A549 (cell line): ENCODE results near the gene TWIST2. TPM values are rescaled to one million over a fixed set of nuclear protein-coding genes. Genes with fewer than 3 reads are reported as not detected.

Source experiments
- ATAC-seq, 2 experiments: fragments of 200-7000 bp in 1 of 2; fragments of >200 bp in 1 of 2; cut with Nextera tagmentation in 1 of 2; cut with Tn5 transposase in 1 of 2; 3 replicates each; pipeline versions ENCODE4 v1.8.0 to v1.9.1; 2018 to 2020; ENCODE audit warnings: mild to moderate bottlenecking in 1 of 2, moderate library complexity in 1 of 2
- CTCF ChIA-PET: fragments of 300-600 bp; sonication (Branson Sonifier 250); formaldehyde crosslinking; extraction: SDS; loops from one replicate; lab custom pipeline; 2021; ENCODE audit warnings: antibody characterized with exemption, inconsistent platforms; lab: Yijun Ruan, JAX
- POLR2A ChIA-PET: fragments of 350-600 bp; formaldehyde crosslinking; extraction: SDS; loops from one replicate; lab custom pipeline; 2021; ENCODE audit warnings: antibody characterized with exemption, inconsistent platforms; lab: Yijun Ruan, JAX
- DNase-seq, 2 experiments: peaks; one replicate each; pipeline versions ENCODE4 v3.0.0 to v3.0.0-alpha.2; 2011 to 2016; ENCODE audit warnings: low read depth in 1 of 2, low spot score in 1 of 2
- FAIRE-seq: peaks from 2 replicates; lab custom pipeline; 2011; peaks lifted over from hg19 to GRCh38; lab: Jason Lieb, UNC
- H3K27ac ChIP-seq, 2 experiments: fragments of >200 bp; sonication (Bioruptor Twin); formaldehyde crosslinking; 3 replicates each; pipeline ENCODE4 v1.5.1; 2016 to 2017
- H3K4me1 ChIP-seq: fragments of >200 bp; sonication (Bioruptor Twin); formaldehyde crosslinking; 3 replicates; pipeline ENCODE4 v1.6.1; 2016
- H3K4me2 ChIP-seq: fragments of >200 bp; sonication (Bioruptor Twin); formaldehyde crosslinking; 3 replicates; pipeline ENCODE4 v1.6.1; 2016
- H3K4me3 ChIP-seq: fragments of >200 bp; sonication (Bioruptor Twin); formaldehyde crosslinking; 3 replicates; pipeline ENCODE4 v1.5.1; 2016
- H3K9me3 ChIP-seq: fragments of >200 bp; sonication (Bioruptor Twin); formaldehyde crosslinking; 3 replicates; pipeline ENCODE4 v1.6.1; 2016
- BCL3 ChIP-seq: fragments of >200 bp; sonication (Bioruptor Twin); formaldehyde crosslinking; IDR thresholded peaks from 3 replicates; pipeline ENCODE4 v1.6.1; 2016
- BHLHE40 ChIP-seq: IDR thresholded peaks from 2 replicates; pipeline ENCODE4 v1.6.1; 2012; ENCODE audit warnings: low read depth, low read length, inconsistent platforms
- CBX8 ChIP-seq: fragments of 200-600 bp; sonication (generic); IDR thresholded peaks from 2 replicates; pipeline ENCODE4 v1.6.1; 2016
- CHD2 ChIP-seq: fragments of 150-350 bp; IDR thresholded peaks from 2 replicates; pipeline ENCODE4 v1.6.1; 2014; ENCODE audit warnings: low read length; ENCODE audit not compliant: partially characterized antibody
- ELK1 ChIP-seq: fragments of 150-350 bp; IDR thresholded peaks from 2 replicates; pipeline ENCODE4 v1.6.1; 2014; ENCODE audit warnings: low read depth, mild to moderate bottlenecking, low read length
- EP300 ChIP-seq, 2 experiments: fragments of >200 bp; sonication (Bioruptor Twin); formaldehyde crosslinking; IDR thresholded peaks; 2 replicates in 1 of 2; 3 replicates in 1 of 2; pipeline ENCODE4 v1.6.1; 2016 to 2017
- ESRRA ChIP-seq: fragments of 150-350 bp; IDR thresholded peaks from 2 replicates; pipeline ENCODE4 v1.6.1; 2014; ENCODE audit warnings: mild to moderate bottlenecking, low read length, borderline replicate concordance
- FOSL2 ChIP-seq, 2 experiments: fragments of 450-650 bp in 1 of 2; fragments of >200 bp in 1 of 2; sonication (Bioruptor Twin) in 1 of 2; formaldehyde crosslinking; IDR thresholded peaks; 2 replicates each; pipeline versions ENCODE4 v1.5.0 to v1.6.1; 2016 to 2020; ENCODE audit warnings: mild to moderate bottlenecking in 1 of 2, moderate library complexity in 1 of 2
- GATA3 ChIP-seq: IDR thresholded peaks from 2 replicates; pipeline ENCODE4 v1.6.1; 2012; ENCODE audit warnings: borderline replicate concordance
- HDAC2 ChIP-seq: fragments of 200-600 bp; sonication (generic); IDR thresholded peaks from 2 replicates; pipeline ENCODE4 v1.6.1; 2016
- HOXB5 ChIP-seq: fragments of 250-450 bp; sonication (Bioruptor Pico); IDR thresholded peaks from 2 replicates; pipeline ENCODE4 v1.5.0; 2020; ENCODE audit warnings: mild to moderate bottlenecking, moderate library complexity
- KDM1A ChIP-seq: fragments of 200-600 bp; sonication (generic); IDR thresholded peaks from 2 replicates; pipeline ENCODE4 v1.6.1; 2016; ENCODE audit warnings: low read depth, mild to moderate bottlenecking
- KDM5A ChIP-seq: fragments of 200-600 bp; sonication (generic); IDR thresholded peaks from 2 replicates; pipeline ENCODE4 v1.6.1; 2016; ENCODE audit warnings: antibody characterized with exemption, mild to moderate bottlenecking
- MAZ ChIP-seq: fragments of 150-350 bp; IDR thresholded peaks from 2 replicates; pipeline ENCODE4 v1.6.1; 2014; ENCODE audit warnings: antibody characterized with exemption, low read depth, low read length, borderline replicate concordance
- MYC ChIP-seq: IDR thresholded peaks from 2 replicates; pipeline ENCODE4 v1.6.1; 2012; ENCODE audit warnings: mild to moderate bottlenecking, inconsistent platforms, low read length, improper control_type of control experiment, borderline replicate concordance
- NFE2L2 ChIP-seq: fragments of 150-350 bp; conservative IDR thresholded peaks from 2 replicates; pipeline ENCODE4 v1.6.1; 2014; ENCODE audit warnings: low read length
- NR3C1 ChIP-seq: fragments of >200 bp; sonication (Bioruptor Twin); formaldehyde crosslinking; IDR thresholded peaks from 3 replicates; pipeline ENCODE4 v1.6.1; 2017
- POLR2AphosphoS2 ChIP-seq: conservative IDR thresholded peaks from 2 replicates; pipeline ENCODE4 v1.6.1; 2012; ENCODE audit warnings: low read length, improper control_type of control experiment, inconsistent platforms
- RAD21 ChIP-seq, 2 experiments: fragments of >200 bp in 1 of 2; sonication (Bioruptor Twin) in 1 of 2; formaldehyde crosslinking in 1 of 2; IDR thresholded peaks in 1 of 2; conservative IDR thresholded peaks in 1 of 2; 2 replicates in 1 of 2; 3 replicates in 1 of 2; pipeline ENCODE4 v1.6.1; 2012 to 2018; ENCODE audit warnings: inconsistent platforms in 1 of 2
- REST ChIP-seq: fragments of 200-600 bp; sonication (generic); IDR thresholded peaks from 2 replicates; pipeline ENCODE4 v1.6.1; 2016; ENCODE audit warnings: antibody characterized with exemption, mild to moderate bottlenecking, moderate library complexity
- TP53 ChIP-seq: fragments of 250-450 bp; sonication (Bioruptor Pico); IDR thresholded peaks from 2 replicates; pipeline ENCODE4 v1.5.0; 2021; ENCODE audit warnings: mild to moderate bottlenecking, moderate library complexity
- USF2 ChIP-seq: fragments of 450-650 bp; IDR thresholded peaks from 2 replicates; pipeline ENCODE4 v1.6.1; 2014; ENCODE audit warnings: antibody characterized with exemption
- ZNF302 ChIP-seq: fragments of 250-450 bp; sonication (Bioruptor Pico); IDR thresholded peaks from 2 replicates; pipeline ENCODE4 v1.9.0; 2021; ENCODE audit warnings: inconsistent platforms, mild to moderate bottlenecking, moderate library complexity
- WGBS: methylation state at CpG from one replicate; pipeline ENCODE4 v1.1.6; 2017; ENCODE audit errors: missing lambda C conversion rate; 5-methylcytosine and 5-hydroxymethylcytosine counted together
- polyA plus RNA-seq, 4 experiments: library from polyadenylated mRNA; depleted of rRNA in 3 of 4; stranded (reverse); fragments of >200 nt; fragmentation: RNase III in 1 of 4; extraction: RNeasy Plus Mini Kit Qiagen cat#74134 plus additional on column Dnase treatment in 1 of 4; gene quantifications; 2 replicates in 3 of 4; 3 replicates in 1 of 4; pipeline ENCODE4 v1.2.3, GENCODE V29; 2011 to 2017
- TF ChIP-seq, protein P1 (sequence below): IDR thresholded peaks from 2 replicates; pipeline ENCODE4 v1.6.1; 2012
- TF ChIP-seq, protein P2 (sequence below): fragments of >200 bp; sonication (Bioruptor Twin); formaldehyde crosslinking; IDR thresholded peaks from 2 replicates; pipeline ENCODE4 v1.6.1; 2016
- TF ChIP-seq, protein P3 (sequence below): IDR thresholded peaks from 2 replicates; pipeline ENCODE4 v1.6.1; 2012

The TWIST2 gene
- polyA plus RNA-seq, 2 of the 4 experiments (the other 2 are of a cell fraction), result 7.1 to 8.2 TPM

DNA sequence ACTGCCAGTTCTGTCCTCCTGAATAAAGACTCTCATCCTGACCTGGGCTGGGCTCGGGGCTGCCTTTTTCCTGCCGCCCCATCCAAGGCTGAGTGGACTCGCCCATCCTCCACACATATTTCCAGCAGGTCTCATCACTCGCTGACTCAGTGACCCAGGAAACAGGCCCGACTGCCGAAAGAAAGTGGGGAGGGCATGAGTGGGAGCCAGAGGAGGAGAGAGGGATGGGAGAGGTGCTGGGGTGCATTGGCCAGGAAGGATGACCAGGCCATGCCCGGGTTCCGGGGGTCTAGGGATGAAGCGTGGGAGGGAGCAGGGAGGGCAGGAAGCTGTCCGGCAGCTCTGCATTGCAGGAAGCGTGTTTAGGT lies 66.7 kb downstream of the TWIST2 start:
- CTCF ChIA-PET, result no interaction called here
- peaks cover 23% of the 10 kb centered on the region; the same call in 2 of the 3 replicates for H3K4me1 ChIP-seq
- H3K9me3 ChIP-seq, result no peaks in the 10 kb centered on the region; the same call in 2 of the 3 replicates
- TF ChIP-seq POLR2AphosphoS2, result no peak
- no peak for TF ChIP-seq REST
- no peak for TF ChIP-seq MAZ
- no peak for TF ChIP-seq EP300 (IDR thresholded peaks at IDR 0.05)
- no peak for TF ChIP-seq BCL3
- TF ChIP-seq, protein P1, sequence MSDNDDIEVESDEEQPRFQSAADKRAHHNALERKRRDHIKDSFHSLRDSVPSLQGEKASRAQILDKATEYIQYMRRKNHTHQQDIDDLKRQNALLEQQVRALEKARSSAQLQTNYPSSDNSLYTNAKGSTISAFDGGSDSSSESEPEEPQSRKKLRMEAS, result no peak
- TF ChIP-seq TP53 (CRISPR knock-in tag), result no peak
- TF ChIP-seq NR3C1, result no peak
- no peak for FAIRE-seq
- H3K4me3 ChIP-seq, result no peak overlapping the region
- POLR2A ChIA-PET, result no interaction called here
- WGBS, result 71% methylated on average over 11 of the region's 11 CpGs
- H3K27ac ChIP-seq, result 0 out of 6 replicates have a peak overlapping the region, but pooled peaks of 1 of the 2 experiments have one; percentile 23
- H3K4me2 ChIP-seq, result no peak overlapping the region
- DNase-seq, result no peak
- no peak for ATAC-seq

DNA sequence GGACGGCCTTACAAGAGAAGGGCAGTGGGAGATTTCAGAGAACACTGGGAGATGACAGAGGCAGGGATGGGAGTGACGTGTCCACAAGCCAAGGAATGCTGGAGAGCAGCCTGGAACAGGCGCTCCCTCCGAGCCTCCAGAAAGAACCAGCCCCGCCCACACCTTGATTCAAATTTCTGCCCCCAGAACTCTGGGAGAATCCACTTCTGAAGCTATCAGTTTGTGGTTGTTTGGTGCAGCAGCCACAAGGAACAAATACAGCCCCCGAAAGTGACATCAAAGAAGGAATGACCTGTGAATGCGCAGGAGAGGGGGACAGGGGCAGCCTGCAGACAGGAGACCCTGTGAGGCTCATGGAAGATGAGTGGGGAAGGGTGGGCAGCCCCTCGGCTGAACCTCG lies 67.3 kb downstream of the TWIST2 start:
- no peak overlapping the region for H3K27ac ChIP-seq
- 89% methylated on average over 9 of the region's 9 CpGs for WGBS
- POLR2A ChIA-PET, result no interaction called here
- H3K4me3 ChIP-seq, result no peak overlapping the region
- no peak for DNase-seq
- H3K4me2 ChIP-seq, result no peak overlapping the region
- H3K4me1 ChIP-seq, result peaks cover 17% of the 10 kb centered on the region; the same call in 2 of the 3 replicates
- no peak for ATAC-seq
- no peaks in the 10 kb centered on the region; the same call in 2 of the 3 replicates for H3K9me3 ChIP-seq
- TF ChIP-seq CHD2, result no peak
- no peak for TF ChIP-seq BHLHE40
- TF ChIP-seq HDAC2, result no peak
- no peak for TF ChIP-seq NFE2L2
- TF ChIP-seq POLR2AphosphoS2, result no peak
- no peak for TF ChIP-seq KDM1A
- no peak for TF ChIP-seq ESRRA
- TF ChIP-seq GATA3, result no peak
- CTCF ChIA-PET, result interaction anchor here (0.7 to 1.2 kb wide), 2 partner anchors 67 to 558 kb away, joined by 3 read pairs; partner anchors contain the start of gene TWIST2
- no peak for FAIRE-seq

GRCh38 chr2:238915596-238915995 lies 67.7 kb downstream of the TWIST2 start:
- Histone ChIP-seq H3K4me3 (no peak overlapping the region), H3K27ac (no peak overlapping the region), H3K4me2 (no peak overlapping the region), H3K9me3 (no peaks in the 10 kb centered on the region; the same call in 2 of the 3 replicates), H3K4me1 (peaks cover 13% of the 10 kb centered on the region; the same call in 2 of the 3 replicates)
- no peak for FAIRE-seq
- ChIA-PET CTCF (interaction anchor here (0.7 to 1.2 kb wide), 2 partner anchors 68 to 558 kb away, joined by 3 read pairs; partner anchors contain the start of gene TWIST2), POLR2A (no interaction called here)
- ATAC-seq, result no peak
- WGBS, result 90% methylated on average over 5 of the region's 5 CpGs
- DNase-seq, result no peak
- TF ChIP-seq USF2, result no peak
- TF ChIP-seq EP300 (IDR thresholded peaks at IDR 0.05), result no peak
- TF ChIP-seq HOXB5 (CRISPR knock-in tag), result no peak
- no peak for TF ChIP-seq KDM5A
- TF ChIP-seq MAZ, result no peak
- TF ChIP-seq, protein P2, sequence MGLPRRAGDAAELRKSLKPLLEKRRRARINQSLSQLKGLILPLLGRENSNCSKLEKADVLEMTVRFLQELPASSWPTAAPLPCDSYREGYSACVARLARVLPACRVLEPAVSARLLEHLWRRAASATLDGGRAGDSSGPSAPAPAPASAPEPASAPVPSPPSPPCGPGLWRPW, result no peak
- TF ChIP-seq, protein P3, sequence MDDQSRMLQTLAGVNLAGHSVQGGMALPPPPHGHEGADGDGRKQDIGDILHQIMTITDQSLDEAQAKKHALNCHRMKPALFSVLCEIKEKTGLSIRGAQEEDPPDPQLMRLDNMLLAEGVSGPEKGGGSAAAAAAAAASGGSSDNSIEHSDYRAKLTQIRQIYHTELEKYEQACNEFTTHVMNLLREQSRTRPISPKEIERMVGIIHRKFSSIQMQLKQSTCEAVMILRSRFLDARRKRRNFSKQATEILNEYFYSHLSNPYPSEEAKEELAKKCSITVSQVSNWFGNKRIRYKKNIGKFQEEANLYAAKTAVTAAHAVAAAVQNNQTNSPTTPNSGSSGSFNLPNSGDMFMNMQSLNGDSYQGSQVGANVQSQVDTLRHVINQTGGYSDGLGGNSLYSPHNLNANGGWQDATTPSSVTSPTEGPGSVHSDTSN, result no peak
- TF ChIP-seq FOSL2 (IDR thresholded peaks at IDR 0.05), result no peak
- TF ChIP-seq FOSL2 (CRISPR knock-in tag; IDR thresholded peaks at IDR 0.05), result no peak
- TF ChIP-seq CBX8, result no peak
- TF ChIP-seq ZNF302 (CRISPR knock-in tag), result no peak
- TF ChIP-seq MYC, result no peak
- TF ChIP-seq CHD2, result no peak
- TF ChIP-seq ELK1, result no peak
- TF ChIP-seq RAD21 (conservative IDR thresholded peaks at IDR 0.05 in 1 of 2, IDR thresholded peaks at IDR 0.05 in 1 of 2), result no peak
